Activated CD4-positive, alpha-beta T cell treated with anti-CD3 and anti-CD28 coated beads, Interleukin-2, amount 50 U/mL, for 48 hours (primary cell): ENCODE results near the gene IFT27.
A peak's percentile ranks its signal among the peaks of the same experiment; 100 is the strongest.

Experiments used
- DNase-seq, 2 experiments: peaks; one replicate each; pipeline ENCODE4 v3.0.0-alpha.2; 2020

Gene IFT27, protein sequence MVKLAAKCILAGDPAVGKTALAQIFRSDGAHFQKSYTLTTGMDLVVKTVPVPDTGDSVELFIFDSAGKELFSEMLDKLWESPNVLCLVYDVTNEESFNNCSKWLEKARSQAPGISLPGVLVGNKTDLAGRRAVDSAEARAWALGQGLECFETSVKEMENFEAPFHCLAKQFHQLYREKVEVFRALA

DNA sequence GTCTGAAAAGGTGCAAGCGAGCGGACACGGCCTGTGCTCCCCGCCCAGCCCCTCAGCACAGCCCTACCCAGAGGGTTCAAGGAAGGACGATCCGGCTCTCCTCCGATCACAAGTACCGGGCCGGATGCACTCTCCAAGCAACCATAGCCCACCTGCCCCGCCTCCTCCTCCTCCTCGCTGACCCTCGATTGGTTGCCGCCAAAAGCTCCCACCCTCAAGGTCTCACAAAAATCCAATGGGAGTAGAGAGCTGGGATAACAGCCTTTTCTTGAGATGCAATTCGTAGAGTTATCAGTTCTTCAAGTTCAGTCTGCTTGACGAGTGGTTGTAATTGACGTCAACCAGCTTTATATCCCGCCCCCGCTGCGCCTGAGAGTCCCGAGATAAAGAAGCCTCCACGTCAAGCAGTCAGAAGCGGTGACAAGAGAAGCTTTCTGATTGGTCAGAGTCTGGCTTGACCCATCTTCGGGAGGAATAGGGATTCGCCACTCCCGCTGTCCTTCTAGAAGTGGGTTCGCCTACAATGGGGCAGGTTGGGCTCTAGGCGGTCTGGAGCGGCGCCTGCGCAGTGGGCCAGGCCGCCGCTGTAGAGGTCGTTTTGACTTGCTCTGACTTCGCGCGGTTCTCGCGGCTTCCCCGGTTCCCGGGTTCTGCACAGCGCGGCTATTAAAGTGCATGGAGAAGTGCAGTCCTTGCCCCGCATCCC lies at the start of gene IFT27:
Gene IFT27, minus strand, starts transcription at position 156 of the 706 bp plus-strand sequence. CDS start 412 bp downstream, outside the sequence.
- DNase-seq = peak; percentile 96 to 98

DNA sequence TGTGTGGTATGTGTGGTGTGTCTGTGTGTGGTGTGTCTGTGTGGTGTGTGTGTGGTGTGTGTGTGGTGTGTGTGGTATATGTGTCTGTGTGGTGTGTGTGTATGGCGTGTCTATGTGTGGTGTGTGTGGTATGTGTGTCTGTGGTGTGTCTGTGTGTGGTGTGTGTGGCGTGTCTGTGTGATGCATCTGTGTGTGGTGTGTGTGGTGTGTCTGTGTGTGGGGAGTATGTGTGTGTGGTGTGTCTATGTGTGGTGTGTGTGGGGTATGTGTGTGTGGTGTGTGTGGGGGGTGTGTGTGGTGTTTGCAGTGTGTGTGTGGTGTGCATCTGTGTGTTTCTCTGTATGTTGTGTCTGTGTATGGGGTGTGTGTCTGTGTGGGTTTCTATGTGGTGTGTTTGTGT lies 48.7 kb upstream of the IFT27 start:
- no peak for DNase-seq

DNA sequence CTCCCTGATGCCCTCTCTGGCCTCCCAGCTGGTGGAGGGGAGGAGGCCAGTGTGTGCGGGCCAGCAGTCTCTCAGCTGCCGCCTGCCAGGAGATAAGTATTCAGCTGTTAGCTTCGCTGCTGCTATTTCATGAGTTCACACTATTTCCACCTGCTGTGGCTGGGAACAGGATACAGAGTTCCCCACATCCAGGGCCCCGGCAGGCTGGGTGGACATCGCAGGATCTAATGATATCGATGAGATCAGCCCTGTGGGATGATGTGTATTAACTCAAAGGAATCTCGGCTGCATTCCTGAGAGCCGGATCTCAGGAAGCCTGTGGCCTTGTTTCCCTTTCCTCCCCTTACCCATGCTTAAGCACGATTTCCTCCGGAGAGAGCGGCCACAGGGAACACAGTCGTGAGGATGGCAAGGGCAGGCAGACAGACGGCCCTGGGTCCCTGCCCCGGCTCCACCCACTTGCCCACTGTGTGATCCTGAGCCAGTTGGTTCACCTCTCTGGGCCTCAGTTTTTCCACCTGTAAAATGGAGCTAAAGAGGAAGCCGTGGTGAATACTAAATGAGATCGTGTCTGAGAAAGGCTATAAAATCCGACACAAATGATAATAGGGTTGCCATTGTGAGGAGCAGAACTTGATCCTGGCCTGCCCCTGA lies 47.4 kb upstream of the IFT27 start:
- DNase-seq = no peak

DNA sequence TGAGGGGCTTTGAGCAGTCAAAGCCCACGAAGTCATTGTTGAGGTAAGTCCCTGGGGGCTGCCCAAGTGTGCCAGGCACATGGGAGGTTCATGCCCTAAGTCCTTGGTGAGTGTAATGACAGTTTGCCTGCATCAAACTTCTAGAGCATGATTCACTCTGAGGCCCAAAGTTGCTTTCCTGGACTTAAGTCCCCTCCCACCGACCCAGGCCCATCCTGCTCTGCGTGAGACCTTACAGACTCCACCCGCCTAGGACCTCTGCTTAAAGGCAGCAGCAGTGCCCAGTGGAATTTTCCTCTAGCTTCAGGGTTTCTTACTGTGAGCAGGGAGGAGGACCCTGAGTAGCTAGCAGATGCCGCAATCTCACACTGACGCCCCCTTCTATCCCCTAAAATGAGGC lies 46.7 kb upstream of the IFT27 start:
- DNase-seq = no peak

DNA sequence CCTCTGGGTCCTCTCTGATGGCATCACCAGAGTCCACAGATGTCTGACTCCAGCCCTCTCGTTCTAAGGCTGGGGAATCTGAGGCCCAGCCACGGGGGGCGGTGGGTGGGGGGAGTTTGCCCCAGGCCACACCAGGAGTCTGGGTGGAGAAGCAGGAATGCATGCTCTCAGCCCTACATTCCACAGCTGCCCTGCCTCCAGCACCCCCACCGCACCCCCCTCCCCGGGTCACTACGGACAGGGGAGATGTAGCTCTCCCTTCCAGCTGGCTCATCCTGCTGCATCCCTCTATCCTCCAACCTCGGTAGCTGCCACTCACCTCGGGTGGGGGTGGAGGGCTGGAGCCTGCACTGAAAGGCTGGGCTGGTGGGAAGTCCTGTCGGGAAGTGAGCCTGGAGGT lies 43.2 kb upstream of the IFT27 start:
- DNase-seq = no peak

DNA sequence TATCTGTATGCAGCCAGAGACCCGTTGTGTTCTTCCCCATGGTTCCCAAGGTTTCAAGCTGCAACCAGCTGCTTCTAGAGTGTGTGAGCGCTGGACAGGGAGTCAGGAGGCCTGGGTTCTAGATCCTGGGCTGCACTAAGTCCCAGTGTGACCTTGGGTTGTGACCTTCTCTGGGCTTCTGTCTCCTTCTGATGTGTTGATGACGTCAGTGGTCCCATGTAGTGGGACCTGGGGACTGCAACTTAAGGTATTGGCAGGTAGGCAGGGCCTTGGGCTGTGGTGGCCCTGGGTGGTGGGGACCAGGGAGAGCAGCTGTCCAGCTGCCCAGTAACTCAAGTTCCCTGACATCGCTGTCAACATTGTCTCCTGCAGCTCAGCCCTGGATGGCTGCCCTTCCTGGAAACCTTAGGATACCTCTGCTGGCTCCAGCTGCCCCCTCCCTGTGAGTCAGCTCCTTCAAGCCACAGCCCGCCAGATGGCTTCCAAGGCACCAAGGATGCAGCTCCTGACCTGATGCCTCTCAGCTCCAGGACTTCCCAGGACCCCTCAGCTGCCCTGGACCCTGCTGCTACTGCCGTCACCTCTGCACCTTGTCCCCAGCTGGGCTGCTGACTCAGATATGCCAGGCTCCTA lies 42.2 kb upstream of the IFT27 start:
- DNase-seq = no peak

DNA sequence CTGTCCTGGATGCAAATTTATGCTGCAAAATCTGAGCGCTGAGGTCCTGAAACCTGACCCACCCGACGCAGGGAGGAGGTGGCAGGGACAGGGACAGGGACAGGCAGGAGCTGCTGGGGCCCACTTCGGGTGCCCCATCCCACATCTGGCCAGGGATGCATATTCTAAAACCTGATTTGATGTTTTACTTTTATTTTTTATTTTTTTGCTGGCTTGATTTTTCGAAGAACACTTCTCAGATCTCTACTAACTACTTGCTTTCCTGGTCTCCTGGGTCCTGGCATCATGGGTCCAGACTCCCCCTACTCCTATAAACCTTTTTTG lies 41.6 kb upstream of the IFT27 start:
- no peak for DNase-seq

DNA sequence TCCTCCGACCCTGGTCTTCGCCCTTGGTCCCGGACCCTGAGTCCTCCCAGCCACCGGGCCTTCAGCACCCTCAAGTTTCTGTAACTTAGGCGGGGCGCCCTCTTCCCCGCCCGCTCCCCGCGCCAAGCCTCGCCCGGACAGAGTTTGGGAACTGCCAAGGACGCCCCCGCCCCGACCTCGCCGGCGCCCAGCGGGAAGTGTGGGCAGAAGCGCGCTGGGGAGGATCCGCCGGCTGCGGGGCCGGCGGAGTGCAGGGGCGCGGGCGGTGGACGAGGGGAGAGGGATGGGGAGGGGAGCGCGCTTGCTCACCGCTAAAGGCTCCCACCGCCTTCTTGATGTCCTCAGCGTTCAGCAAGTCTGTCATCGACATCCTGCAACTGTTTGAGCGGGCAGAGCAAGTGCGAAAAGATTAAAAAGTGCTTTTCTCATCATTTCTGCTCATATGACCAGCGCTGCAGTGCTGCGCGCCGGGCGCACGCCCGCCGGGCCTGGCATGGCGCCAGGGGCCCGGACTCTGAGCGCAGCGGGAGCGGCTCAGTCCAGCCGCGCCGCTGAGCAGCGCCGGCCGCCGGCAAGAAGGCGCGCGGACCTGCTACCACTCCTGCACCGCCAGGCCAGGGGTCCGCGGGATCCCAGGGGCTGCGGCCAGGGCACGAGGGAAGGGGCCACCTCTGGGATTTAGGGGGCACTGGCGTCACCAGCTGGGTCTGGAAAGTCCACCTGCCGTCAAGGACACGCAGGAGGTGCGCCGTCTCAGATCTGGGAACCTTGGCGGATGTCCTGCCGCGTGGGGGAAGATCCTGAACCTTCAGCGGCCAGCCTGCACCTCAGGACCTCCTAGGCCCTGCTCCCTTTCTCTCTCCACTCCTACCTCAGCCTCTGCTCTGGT lies 41.0 kb upstream of the IFT27 start, which contains the start of gene PVALB:
Gene PVALB, minus strand, starts transcription at position 400 of the 889 bp plus-strand sequence. Its CDS starts 30 bp downstream, at position 370.
- DNase-seq = no peak

DNA sequence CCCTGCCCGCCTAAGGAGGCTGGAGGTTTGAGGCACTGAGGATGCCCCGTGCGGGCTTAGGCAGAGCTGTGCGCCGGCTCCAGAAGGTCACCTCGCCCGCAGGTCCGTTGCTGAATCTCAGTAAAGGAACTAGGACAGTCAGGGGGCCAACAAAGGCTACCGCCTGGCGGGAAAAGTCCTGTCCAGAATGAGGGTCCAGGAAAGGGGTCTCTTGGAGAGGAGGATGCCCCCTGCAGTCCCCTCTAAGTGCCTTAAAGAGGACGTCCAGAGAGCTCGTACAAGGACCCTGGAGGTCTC lies 40.4 kb upstream of the IFT27 start:
- DNase-seq = no peak

DNA sequence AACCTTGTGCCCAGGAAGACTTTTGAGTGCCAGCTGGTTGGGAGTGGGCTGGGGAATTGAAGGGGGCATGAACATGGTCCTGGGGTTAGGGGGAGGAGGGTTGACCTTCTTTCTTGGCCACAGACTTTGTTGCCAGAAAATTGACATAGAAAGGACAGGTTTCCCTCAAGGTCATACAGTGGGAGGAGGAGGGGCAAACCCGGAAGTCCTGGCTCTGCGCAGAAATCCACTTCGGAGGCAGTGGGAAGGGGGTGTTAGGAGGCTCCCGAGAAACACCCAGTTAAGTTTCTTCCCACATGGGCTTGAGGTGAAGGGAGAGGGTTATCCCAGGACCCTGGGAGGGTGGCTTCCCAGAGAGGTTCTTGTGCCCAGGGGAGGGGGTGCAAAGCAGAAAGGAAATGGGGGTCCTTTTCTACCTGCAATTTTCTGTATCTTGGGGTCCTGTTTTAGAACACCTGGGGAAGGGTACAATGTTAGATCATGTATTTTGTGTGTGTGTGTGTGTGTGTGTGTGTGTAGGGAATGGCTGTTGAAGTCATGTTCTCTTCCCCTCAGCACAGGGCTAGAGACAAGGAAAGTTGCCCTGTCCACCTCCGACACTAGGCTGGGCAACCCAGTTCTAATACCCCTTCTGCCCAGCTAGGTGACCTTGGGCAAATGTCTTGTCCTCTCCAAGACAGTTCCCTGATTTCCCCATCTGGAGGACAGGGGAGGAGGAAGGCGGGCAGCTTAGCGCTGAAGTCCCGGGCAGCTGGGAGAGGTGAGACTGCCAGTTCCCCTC lies 39.8 kb upstream of the IFT27 start:
- no peak for DNase-seq

DNA sequence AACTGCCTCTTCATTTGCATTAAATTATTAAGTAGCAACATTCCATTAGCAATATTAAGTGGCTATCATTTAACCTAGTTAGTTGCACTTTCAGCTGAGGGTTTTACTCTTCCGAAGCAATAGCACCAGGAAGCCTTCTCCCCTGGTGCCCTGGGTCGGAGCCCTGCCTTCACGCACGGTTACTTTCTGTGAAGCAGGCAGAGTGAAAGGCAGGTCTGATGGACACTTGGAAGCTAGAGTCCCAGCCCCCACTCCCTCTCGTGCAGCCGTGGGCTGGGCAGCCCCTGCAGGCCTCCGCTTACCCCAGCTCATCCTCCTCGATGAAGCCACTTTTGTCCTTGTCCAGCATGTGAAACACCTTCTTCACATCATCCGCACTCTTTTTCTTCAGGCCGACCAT lies 38.9 kb upstream of the IFT27 start:
- no peak for DNase-seq

DNA sequence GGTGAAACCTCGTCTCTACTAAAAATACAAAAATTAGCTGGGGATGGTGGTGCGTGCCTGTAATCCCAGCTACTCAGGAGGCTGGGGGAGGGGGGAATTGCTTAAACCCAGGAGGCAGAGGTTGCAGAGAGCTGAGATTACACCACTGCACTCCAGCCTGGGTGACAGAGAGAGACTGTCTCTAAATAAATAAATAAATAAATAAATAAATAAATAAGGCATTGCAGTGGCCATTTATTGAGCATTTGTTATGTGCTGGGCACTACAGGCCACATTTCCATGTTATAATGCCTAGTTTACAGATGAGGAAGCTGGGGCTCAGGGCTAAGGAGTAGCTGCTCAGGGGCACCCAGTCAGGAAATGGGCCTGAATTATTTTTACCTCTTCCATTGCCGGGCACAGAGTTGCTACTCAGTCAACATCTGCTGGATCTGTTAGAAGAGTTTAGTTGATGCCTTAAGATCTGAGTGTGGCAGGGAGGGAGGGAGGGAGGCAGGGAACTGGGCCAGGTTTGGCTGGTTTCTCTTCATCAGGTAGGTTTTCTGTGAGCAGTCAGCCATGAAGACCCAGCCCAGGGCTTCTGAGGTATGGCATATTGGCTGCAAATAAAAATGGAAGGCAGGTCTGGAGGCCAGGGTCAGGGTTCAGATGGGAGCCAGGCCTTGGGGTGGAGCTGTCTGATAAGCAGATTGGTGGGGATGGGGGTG lies 35.3 kb upstream of the IFT27 start:
- DNase-seq = no peak

DNA sequence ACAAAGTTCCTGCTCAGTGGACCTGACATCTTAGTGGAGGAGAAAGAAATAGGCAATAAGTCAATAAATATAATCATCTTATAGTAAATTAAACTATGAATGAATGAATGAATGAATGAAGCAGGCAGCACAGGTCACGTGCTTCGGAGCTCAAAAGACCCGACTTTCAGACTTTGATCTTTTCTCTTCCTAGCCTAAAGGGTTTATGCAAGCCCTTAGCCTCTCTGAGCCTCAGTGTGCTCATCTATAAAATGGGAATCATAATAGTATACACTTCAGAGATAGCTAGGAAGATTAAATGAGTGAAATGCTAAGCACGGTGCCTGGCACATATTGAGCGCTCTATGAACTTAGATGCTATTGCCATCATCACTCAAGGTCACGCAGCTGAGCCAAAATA lies 33.4 kb upstream of the IFT27 start:
- no peak for DNase-seq

DNA sequence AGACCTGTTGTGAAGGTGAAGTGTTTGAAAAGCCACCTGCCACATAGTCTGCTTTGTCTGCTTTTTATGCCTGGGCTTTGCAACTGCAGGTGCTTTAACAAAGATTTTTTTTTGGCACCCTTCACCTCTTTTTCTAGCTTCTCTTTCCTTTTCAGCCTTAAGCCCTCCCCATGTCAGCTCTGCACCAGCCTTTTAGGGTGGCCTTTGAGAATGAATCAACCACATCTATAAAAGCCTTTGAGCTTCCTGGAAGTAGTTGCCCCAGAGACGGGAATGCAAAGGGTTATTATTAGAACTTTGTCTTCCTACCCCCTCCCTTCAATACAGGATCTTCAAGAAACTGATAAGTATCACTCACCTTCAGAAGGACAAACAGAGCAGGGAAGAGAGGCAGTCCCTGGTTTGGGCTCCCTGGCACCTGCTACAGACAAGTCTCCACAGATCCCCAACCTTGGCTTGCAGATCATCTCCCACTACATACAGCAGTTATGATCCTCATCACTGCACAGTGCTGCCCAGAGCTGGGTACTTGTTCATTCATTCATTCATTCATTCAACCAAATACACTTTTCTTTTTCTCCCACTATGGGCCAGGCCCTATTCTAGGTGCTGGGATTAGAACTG lies 32.9 kb upstream of the IFT27 start:
- no peak for DNase-seq

DNA sequence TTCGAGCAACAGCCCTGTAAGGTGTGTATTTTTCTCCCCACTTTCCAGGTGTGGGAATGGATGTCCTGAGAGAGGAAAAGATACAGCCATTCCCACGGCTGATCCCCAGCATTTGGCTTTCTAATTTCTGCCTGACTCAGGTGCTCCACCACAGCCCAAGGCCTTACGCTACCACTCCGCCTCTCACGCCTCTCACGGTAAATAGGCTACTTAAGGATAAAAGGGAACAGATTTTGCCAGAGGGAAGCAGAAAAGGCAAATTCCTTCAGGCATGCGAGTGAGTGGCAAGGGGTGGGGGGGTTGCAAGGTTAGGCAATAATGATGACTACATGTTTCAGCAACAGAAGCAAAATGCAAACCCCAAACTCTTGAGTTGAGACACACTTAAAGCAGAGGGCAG lies 31.7 kb upstream of the IFT27 start:
- DNase-seq = no peak

DNA sequence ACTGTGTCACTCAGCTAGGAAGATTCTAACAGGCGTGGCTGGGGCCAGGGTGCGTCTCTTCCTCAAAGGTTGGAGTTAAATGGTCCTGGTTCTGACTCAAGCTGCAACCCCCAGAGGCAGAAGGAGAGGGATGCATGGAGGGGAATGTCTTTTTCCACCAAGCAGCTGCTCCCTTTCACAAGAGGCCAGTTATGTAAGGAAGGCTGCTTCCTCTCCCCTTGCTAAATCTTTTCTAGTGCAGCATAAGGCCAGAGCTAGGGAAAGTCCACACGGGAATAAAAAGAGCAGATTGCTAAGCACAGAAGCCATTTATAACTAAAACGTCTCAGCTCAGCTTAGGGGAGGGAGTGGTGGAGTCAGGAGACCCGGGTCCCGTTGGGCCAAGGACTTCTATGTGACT lies 30.9 kb upstream of the IFT27 start:
- no peak for DNase-seq

DNA sequence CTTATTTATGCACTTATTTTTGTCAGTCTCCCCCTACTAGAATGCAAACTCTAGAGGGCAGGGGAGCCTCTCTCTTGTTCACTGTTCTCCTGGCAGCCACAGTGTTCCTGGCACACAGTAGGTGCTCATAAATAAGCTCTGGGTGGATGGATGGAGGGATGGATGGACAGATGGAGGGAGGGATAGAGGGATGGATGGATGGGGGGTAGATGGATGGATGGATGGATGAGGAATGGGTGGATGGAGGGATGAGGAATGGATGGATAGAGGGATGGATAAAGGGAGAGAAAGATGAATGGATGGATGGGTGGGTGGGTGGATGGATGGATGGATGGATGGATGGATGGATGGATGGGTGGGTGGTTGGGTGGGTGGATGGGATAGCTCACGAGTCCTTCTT lies 27.4 kb upstream of the IFT27 start:
- no peak for DNase-seq

DNA sequence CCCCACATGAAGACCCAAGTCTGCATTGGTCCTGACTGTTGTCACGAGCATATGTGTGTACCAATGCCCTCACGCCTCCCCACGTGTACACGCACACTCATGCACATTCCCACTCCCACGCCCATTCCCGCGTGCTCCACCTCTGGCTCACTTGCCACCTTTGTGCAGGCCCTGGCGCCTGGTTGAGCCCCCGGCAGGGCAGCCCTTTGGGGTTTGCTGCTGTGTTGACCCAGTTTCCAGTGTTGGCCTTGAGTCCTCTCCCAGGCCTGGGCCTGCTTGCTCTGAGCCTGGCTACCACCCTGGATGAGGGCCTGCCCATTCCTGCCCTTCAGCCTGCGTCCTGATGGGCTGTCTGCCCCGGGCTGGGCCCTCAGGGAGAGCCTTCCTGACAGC lies 22.8 kb upstream of the IFT27 start:
- no peak for DNase-seq

DNA sequence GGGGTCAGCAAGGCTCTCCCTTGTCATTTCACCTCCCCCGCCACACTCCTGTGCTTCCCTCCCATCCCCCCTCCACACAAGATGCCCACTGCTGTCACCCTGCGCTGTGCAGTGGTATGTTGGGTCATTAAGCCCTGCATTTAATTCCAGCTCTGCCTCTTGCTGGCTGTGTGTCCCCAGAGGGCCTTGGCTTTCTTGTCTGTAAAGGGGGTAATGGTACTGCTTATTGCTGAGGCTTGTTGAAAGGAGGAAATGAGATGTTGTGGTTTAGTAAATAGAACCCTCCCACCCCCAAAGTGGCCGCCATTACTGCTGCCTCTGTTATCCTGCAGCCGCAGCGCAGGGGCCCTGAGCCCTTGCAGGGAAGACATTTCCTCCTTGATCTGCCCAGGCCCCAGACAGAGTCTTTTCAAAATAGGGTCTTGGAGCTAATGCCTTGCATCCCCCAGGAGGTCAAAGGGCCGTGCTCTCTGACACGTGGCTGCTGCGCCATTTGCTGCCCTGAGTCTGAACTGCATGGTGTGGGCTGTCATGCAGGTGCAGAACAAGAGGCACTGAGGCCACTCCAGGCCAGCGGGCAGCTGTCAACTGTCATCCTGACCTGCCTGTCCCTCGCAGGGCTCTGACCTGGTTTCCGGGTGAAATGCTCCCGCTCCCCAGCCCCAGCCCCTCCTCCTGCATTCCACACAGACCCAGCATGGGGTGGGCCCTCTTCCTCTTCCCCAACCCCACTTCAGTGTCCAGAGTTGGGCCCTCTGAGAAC lies 22.2 kb upstream of the IFT27 start:
- no peak for DNase-seq

DNA sequence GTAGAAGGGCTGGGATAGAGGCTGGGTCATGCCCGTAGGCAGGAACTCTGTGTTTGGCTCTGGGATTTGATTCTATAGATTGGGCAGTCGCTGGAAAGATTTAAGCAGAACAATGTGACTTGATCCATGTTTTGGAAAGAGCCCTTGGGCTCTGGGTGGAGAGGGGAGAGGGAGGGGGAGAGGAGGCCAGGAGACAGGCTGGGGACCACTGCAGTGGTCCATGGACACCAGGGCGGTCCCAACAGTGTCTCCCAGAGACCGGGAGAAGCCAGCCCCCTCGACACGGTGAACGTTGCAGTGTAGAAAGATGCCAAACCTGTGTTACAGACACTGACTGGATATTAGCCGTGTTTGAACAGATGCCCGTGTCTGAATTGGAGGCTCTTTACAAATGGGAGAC lies 21.5 kb upstream of the IFT27 start:
- no peak for DNase-seq
